Measurements from ENCODE around the gene LDB2. TPM values are rescaled to one million over a fixed set of nuclear protein-coding genes. Genes with fewer than 3 reads are reported as not detected.

Gene LDB2
- total and polyA plus RNA-seq, 2 donors (not counting 1 experiment from before 2014, with no cell fraction given), result 41.6 to 78.3 TPM

GRCh38 chr4:16862697-16863096 is 35.7 kb downstream of the LDB2 start:
- peaks cover 15% of the 10 kb centered on the region for H3K4me1 ChIP-seq (ENCODE audit: control insufficient read depth, extremely low read depth, insufficient read depth, low read length)
- H3K4me3 ChIP-seq (replicated peaks in 1 of 4; ENCODE audit: control extremely low read depth in 1 of 4, insufficient read depth in 1 of 4, low read depth in 3 of 4, low read length in 4 of 4), result no peak overlapping the region
- no peaks in the 10 kb centered on the region for H4K20me1 ChIP-seq (ENCODE audit: control insufficient read depth, extremely low read depth, insufficient read depth, low read length)
- no peaks in the 10 kb centered on the region for H3K9me3 ChIP-seq (ENCODE audit: control insufficient read depth, insufficient read depth, low read depth, low read length)
- no peak overlapping the region for H2AFZ ChIP-seq (ENCODE audit: low read length)
- peak; percentile 19 to 67 for DNase-seq (ENCODE audit: low read depth in 2 of 2)
- no peaks in the 10 kb centered on the region for H3K36me3 ChIP-seq (ENCODE audit: control insufficient read depth, insufficient read depth, low read length)
- H3K27ac ChIP-seq (ENCODE audit: insufficient read depth, low read length), result peak overlapping the region; percentile 11
- no peaks in the 10 kb centered on the region for H3K79me2 ChIP-seq (ENCODE audit: control insufficient read depth, insufficient read depth, low read length)
- no peaks in the 10 kb centered on the region for H3K27me3 ChIP-seq (ENCODE audit: control insufficient read depth, insufficient read depth, low read length)
- H3K4me2 ChIP-seq (ENCODE audit: extremely low read depth, insufficient read depth, low read length), result no peak overlapping the region
- no peak for TF ChIP-seq EZH2 (IDR thresholded peaks at IDR 0.05; ENCODE audit: low read length, missing control alignments)
- TF ChIP-seq, protein P1, sequence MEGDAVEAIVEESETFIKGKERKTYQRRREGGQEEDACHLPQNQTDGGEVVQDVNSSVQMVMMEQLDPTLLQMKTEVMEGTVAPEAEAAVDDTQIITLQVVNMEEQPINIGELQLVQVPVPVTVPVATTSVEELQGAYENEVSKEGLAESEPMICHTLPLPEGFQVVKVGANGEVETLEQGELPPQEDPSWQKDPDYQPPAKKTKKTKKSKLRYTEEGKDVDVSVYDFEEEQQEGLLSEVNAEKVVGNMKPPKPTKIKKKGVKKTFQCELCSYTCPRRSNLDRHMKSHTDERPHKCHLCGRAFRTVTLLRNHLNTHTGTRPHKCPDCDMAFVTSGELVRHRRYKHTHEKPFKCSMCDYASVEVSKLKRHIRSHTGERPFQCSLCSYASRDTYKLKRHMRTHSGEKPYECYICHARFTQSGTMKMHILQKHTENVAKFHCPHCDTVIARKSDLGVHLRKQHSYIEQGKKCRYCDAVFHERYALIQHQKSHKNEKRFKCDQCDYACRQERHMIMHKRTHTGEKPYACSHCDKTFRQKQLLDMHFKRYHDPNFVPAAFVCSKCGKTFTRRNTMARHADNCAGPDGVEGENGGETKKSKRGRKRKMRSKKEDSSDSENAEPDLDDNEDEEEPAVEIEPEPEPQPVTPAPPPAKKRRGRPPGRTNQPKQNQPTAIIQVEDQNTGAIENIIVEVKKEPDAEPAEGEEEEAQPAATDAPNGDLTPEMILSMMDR (conservative IDR thresholded peaks at IDR 0.05 in 1 of 2, IDR thresholded peaks at IDR 0.05 in 1 of 2; ENCODE audit: low read depth in 1 of 2, low read length in 2 of 2), result no peak
- H3K9ac ChIP-seq (ENCODE audit: insufficient read depth, low read length), result no peak overlapping the region

- TF ChIP-seq EZH2 (IDR thresholded peaks at IDR 0.05; ENCODE audit: low read length, missing control alignments), result no peak
- TF ChIP-seq, protein P1 (conservative IDR thresholded peaks at IDR 0.05 in 1 of 2, IDR thresholded peaks at IDR 0.05 in 1 of 2; ENCODE audit: low read depth in 1 of 2, low read length in 2 of 2), result no peak
- H3K4me1 ChIP-seq (ENCODE audit: control insufficient read depth, extremely low read depth, insufficient read depth, low read length), result peaks cover 15% of the 10 kb centered on the region
- peak overlapping the region; percentile 34 for H3K27ac ChIP-seq (ENCODE audit: insufficient read depth, low read length)
- no peak overlapping the region for H3K9ac ChIP-seq (ENCODE audit: insufficient read depth, low read length)
- H3K9me3 ChIP-seq (ENCODE audit: control insufficient read depth, insufficient read depth, low read depth, low read length), result no peaks in the 10 kb centered on the region
- H3K4me3 ChIP-seq (replicated peaks in 1 of 4; ENCODE audit: control extremely low read depth in 1 of 4, insufficient read depth in 1 of 4, low read depth in 3 of 4, low read length in 4 of 4), result no peak overlapping the region
- no peaks in the 10 kb centered on the region for H3K79me2 ChIP-seq (ENCODE audit: control insufficient read depth, insufficient read depth, low read length)
- no peak overlapping the region for H3K4me2 ChIP-seq (ENCODE audit: extremely low read depth, insufficient read depth, low read length)
- DNase-seq (ENCODE audit: low read depth in 2 of 2), result peak; percentile 94 to 97
- no peaks in the 10 kb centered on the region for H4K20me1 ChIP-seq (ENCODE audit: control insufficient read depth, extremely low read depth, insufficient read depth, low read length)
- H2AFZ ChIP-seq (ENCODE audit: low read length), result no peak overlapping the region
- H3K27me3 ChIP-seq (ENCODE audit: control insufficient read depth, insufficient read depth, low read length), result no peaks in the 10 kb centered on the region
- no peaks in the 10 kb centered on the region for H3K36me3 ChIP-seq (ENCODE audit: control insufficient read depth, insufficient read depth, low read length)
Observed at GRCh38 chr4:16860516-16860915, 37.9 kb downstream of the LDB2 start.

GRCh38 chr4:16859031-16859430 is 39.4 kb downstream of the LDB2 start:
- H3K9ac ChIP-seq (ENCODE audit: insufficient read depth, low read length), result no peak overlapping the region
- no peaks in the 10 kb centered on the region for H3K36me3 ChIP-seq (ENCODE audit: control insufficient read depth, insufficient read depth, low read length)
- DNase-seq (ENCODE audit: low read depth in 2 of 2), result peak in 1 of 2 donors; percentile 67
- peaks cover 15% of the 10 kb centered on the region for H3K4me1 ChIP-seq (ENCODE audit: control insufficient read depth, extremely low read depth, insufficient read depth, low read length)
- no peak overlapping the region for H3K4me3 ChIP-seq (replicated peaks in 1 of 4; ENCODE audit: control extremely low read depth in 1 of 4, insufficient read depth in 1 of 4, low read depth in 3 of 4, low read length in 4 of 4)
- TF ChIP-seq EZH2 (IDR thresholded peaks at IDR 0.05; ENCODE audit: low read length, missing control alignments), result no peak
- TF ChIP-seq, protein P1 (conservative IDR thresholded peaks at IDR 0.05 in 1 of 2, IDR thresholded peaks at IDR 0.05 in 1 of 2; ENCODE audit: low read depth in 1 of 2, low read length in 2 of 2), result no peak
- H3K4me2 ChIP-seq (ENCODE audit: extremely low read depth, insufficient read depth, low read length), result no peak overlapping the region
- no peak overlapping the region for H2AFZ ChIP-seq (ENCODE audit: low read length)
- no peaks in the 10 kb centered on the region for H3K9me3 ChIP-seq (ENCODE audit: control insufficient read depth, insufficient read depth, low read depth, low read length)
- no peak overlapping the region for H3K27ac ChIP-seq (ENCODE audit: insufficient read depth, low read length)
- no peaks in the 10 kb centered on the region for H3K27me3 ChIP-seq (ENCODE audit: control insufficient read depth, insufficient read depth, low read length)
- H3K79me2 ChIP-seq (ENCODE audit: control insufficient read depth, insufficient read depth, low read length), result no peaks in the 10 kb centered on the region
- H4K20me1 ChIP-seq (ENCODE audit: control insufficient read depth, extremely low read depth, insufficient read depth, low read length), result no peaks in the 10 kb centered on the region
